HTERT RPE-1 (cell line): Measurements from ENCODE around the gene CTDP1.

Source experiments
- in situ Hi-C: fragments of 300-500 bp; cut with MboI; formaldehyde crosslinking; loops from 4 replicates; pipeline ENCODE4 v1.14.3; 2020; ENCODE audit warnings: low sequenced_read_pairs

The CTDP1 gene

DNA sequence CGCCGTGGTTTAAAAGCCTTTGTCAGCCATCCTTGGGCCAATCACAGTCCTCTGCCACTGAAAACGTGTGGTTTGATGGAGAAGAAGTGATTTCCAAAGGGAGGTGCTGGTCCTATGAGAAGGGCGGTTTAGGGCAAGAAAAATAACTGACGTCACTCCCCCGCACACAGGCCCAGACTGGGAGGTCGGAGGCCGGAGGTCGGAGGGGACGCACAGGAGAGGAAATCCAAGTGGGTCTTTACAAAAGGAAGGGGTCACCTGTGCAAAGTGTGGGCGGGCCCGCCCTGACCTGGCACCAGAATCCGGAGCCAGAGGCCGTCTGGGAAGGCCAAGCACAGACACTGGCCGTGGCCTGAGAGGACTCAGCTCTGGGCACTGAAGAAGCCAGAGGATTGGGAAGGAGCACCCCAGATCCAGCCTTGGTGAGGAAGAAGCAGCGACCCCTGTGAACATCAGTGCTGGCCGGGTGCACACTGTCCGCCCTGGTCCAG is 100.1 kb downstream of the CTDP1 start:
- in situ Hi-C loops, result no loop called here

DNA sequence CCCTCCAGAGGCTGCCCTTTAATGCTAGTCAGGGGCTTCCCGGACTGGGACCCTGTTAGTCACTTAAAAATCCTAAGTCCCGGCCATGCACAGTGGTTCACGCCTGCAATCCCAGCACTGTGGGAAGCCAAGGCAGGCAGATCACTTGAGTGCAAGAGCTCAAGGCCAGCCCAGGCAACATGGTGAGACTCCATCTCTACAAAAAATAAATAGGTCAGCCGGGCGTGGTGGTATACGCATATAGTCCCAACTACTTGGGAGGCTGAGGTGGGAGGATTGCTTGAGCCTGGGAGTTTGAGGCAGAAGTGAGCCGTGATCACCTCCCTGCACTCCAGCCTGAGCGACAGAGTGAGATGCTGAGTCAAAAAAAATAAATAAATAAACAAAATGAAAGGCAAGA is 100.9 kb downstream of the CTDP1 start:
- in situ Hi-C loops, result no loop called here

DNA sequence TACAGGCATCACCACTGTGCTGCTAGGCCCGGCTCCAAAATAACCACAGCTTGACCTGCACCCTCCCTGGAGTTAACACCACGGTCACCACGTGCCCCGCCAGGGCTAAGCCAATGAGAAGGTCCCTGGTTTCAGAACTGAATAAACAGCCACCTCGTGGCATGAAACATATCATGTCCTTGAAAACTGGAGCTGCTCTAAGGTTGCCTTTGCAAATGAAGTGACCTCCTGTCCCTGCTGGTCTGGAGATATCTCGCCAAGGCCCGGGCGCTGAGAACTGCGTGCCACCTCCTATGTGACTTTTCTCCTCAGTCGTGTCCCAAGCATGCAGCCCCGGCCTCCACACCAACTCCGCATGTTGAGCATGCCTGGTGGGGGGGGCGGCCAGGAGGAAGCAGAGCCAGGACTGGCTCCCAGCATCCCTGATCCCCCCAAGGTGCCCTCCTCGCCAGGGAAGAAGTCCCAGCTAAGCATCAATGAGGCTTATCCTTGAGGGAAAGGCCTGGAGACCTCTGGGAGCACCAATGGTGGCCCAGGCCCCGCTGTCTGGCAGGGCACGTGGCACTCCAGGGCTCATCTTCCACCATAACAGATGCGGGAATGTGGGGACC is 101.8 kb downstream of the CTDP1 start:
- in situ Hi-C loops, result no loop called here

DNA sequence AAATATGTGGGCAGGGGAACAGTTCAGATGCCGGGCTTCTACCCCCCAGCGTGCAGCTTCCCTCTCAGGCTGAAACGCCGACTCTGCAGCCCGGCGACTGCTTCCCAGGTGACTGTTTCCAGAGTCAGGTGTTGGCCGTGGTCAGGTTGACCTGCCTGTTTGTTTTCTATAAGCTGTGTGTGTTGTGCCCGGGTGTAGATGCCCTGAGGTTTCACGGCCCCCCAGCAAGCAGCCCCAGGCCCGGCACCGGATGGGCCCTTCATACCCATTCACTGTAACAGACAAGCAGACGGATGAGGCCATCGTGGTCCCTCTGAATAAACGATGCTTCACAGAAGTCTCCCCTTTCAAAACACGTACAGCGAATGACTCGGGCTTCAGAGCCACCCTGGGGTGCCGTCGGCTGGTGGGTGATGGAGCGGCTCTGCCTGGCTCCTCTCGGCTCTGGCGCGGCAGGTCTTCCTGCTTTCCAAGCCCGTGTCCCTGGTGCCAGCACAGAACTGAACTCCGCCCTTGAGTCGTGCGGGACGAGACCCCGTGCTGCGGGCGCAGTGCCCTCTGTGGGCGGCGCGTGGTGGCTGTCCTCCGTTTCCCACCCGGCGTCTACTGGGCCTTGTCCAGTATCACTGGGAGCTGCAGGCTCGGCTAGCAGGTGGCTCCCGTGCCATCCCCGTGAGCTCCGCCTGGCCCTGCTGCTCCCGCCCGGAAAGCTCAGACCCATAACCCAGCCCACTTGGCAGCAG is 103.1 kb downstream of the CTDP1 start:
- in situ Hi-C loops, result no loop called here

DNA sequence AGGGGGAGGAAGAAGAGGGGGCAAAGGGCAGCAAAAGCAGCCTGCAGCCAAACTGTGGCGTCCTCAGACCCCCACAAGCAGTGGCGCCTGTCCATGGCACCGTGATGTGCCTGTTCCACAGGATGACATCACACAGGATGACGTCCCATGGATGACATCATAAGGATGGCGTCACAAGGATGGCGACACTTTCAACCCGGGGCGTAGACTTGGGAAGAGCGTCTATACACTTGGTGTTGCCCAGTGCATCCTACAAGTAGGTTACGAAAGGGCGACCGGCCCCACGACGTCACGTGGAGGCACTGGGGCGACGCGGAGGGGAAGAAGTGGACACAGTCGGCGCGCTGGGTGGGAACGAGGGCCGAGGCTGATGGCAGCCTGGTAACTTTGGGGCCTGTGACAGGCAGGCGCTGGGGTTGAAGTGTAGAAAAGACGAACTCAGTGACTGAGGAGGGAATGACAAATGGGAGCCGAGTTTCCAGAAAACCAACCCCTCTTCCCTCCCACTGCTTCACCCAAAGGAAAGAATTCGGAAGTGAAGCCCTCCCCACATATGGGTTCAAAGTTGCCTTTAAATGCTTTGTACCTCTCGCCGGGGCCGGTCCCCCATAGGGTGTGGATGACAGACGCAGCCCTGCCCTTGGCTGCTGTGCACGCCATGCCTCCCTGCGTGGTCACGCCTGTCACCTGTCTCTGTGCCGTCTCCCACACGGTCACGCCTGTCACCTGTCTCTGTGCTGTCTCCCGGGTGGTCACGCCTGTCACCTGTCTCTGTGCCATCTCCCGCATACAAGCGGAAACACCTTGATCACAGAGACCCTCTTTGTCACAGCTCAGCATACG is 104.7 kb downstream of the CTDP1 start:
- in situ Hi-C loops, result no loop called here

DNA sequence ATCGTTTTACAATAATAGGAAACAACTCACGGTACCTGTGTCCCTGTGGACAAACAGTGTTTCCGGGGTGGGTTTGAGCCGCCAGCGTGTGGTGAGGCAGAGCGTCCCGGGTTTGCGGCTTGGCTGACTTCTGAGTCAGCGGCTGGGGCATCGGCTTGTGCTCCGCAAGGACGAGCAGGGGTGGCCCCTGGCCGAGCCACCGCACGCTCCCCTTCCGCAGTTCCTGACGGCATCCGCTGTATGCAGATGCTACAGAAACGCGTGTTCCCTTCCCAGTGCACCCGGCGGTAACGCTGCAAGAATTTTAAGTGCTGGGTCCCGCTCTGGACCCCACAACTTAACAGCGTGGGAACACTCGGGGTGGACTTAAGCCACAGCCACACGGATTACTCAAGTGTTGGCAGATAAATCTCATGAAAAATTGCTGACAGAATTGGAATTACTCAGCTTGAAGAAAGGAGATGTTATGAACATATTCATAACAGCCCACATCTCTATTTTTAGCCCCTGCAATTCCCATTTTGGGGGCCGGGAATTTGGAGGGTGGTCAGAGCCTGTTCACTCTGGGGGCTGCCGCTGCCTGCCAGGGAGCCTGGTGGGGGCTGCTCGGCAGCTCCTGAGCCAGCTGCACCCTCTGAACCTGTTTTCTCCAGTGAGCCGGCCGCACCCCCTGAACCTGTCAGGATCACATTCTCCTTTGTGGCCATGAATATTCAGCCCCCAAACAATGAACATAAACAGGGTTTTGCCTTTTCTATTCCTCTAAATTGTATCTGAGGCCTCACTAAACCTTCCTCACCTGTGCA is 105.6 kb downstream of the CTDP1 start:
- in situ Hi-C loops, result no loop called here

DNA sequence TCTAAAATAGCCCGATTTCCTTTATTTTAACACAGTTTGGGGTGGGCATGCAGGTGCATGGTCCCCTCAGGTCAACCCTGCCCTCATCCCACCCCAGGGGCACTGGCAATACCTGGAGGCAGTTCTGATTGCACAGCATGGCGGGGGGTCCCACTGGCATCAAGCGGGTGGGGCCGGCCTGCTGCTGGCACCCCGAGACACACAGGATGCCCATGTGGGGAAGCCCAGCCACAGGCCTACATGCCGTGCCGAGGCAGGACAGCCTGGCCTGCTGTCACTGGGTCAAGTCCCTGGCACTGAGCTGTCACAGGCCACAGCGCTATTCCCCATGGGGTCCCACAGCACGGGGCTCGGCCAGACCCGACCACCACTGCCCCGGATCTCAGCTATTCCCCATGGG is 106.2 kb downstream of the CTDP1 start:
- in situ Hi-C loops, result no loop called here

DNA sequence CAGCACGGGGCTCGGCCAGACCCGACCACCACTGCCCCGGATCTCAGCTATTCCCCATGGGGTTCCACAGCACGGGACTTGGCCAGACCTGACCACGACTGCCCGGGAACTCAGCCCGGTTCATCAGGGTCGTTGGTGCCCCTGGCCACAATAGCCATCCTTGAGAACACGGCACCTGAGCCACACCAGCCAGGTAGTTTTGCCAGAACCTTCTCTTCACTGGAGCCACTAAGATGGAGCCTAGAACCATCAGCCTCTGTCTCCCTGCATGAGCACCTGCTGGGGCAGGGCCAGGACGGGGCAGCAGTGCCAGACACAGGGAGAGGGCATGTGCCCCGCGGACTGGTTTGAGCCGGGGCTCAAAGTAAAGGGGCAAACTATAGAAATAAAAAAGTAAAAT is 106.7 kb downstream of the CTDP1 start:
- in situ Hi-C loops, result no loop called here

DNA sequence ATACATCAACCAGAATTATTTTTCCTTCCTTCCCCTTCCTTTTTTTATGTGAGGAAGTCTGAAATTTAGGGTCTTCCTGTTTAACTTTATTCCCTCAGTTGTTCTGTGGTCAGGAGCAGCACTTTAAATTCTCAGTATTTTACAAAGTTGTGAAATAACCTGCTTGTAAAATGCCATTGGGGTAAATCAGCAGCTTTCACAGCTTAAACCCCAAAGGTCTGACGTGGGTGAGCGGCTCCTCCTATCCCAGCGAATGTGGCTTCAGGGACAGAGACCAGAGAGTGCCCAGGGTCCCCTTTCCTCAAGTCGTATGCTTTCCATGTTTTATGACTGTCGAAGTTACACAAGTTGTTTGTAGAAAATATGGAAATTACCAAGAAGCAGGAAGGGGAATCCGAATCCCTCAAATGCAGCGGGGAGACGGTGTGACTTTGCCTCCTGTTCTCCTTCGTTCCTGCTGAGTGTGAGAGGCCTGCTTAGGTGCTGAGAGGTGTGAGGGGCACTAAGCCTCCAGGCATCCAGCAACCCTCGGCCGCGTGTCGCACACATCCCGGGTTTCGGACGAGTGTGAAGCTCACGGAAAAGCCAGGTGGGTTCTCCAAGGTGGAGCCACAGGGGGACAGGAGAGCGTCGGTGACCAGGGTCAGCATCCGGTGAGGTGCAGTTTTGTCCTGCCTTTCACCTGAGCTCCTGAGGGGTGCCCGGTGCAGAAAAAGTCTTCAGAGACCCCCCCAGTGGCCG is 107.4 kb downstream of the CTDP1 start:
- in situ Hi-C loops, result no loop called here

DNA sequence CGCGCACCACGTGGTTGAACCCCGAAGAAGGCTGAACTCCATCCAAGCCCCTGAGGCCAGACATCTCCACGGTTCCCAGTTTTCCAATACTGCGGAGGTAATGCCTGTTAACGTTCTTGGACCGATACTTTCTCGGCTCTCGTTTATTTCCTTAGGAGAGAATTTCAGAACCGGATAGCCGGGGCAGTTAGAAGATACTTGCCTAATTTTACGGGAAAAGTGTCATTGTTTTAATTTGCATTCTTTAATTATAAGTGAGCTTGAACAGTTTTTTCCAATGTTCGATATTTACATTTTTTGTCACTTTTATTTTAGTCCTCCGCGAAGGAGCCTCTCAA is 107.9 kb downstream of the CTDP1 start:
- in situ Hi-C loops, result no loop called here

DNA sequence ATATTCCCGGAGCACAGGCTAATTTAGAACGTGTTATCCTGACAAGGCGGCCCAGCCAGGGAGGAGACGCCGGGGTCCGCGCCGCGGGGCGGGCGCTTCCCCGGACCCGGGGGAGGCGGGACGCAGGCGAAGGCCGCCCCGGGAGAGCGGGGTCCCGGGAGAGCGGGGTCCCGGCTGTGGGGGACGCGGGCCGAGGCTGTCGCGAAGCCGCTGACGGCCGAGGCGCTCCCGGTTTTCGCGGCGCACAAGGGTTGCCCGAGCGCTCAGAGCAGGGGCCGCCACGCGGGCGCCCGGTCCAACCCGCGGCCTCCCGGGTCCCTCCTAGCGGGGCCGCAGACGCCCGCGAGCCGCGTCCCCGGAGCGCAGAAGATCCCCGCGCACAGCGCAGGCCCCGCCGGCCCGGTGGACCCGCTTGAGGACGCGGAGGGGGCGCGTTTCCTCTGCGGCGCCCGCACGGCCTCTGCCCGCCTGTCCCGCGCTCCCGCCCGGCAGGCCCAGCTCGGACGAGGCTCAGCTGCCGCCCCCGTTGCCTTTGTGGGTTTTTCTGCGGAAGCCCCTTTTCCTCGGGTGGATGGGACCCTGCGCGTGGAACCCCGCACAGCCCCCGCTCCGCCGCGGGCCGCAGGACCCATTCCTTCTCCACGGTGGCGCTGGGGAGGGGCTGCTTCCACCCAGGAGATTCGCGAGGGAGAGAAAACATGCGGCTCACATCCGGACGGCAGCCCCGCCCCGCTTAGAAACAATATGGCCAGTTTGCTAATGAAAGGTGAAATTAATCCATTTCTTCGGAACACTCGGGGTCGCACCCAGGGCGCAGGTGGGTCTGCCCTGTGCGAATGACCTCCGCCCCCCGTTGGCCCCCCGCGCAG is 108.5 kb downstream of the CTDP1 start:
- in situ Hi-C loops, result no loop called here

DNA sequence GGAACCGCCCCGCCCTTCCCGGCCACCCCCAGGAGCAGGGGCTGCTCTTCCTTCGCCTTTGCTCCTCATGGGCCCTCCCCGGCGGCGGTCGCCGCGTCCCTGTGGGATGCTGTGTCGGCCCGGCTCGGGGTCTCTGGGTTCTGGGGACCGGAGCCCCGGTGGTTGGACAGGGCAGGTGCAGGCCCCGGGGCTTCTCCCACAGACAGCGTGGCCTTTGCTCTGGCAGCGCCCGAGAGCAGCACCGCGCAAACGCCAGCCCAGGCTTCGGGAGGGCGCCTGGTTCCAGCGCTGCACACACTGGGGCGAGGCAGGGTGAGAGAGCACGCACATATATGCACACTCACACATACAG is 109.1 kb downstream of the CTDP1 start:
- in situ Hi-C loops, result no loop called here

DNA sequence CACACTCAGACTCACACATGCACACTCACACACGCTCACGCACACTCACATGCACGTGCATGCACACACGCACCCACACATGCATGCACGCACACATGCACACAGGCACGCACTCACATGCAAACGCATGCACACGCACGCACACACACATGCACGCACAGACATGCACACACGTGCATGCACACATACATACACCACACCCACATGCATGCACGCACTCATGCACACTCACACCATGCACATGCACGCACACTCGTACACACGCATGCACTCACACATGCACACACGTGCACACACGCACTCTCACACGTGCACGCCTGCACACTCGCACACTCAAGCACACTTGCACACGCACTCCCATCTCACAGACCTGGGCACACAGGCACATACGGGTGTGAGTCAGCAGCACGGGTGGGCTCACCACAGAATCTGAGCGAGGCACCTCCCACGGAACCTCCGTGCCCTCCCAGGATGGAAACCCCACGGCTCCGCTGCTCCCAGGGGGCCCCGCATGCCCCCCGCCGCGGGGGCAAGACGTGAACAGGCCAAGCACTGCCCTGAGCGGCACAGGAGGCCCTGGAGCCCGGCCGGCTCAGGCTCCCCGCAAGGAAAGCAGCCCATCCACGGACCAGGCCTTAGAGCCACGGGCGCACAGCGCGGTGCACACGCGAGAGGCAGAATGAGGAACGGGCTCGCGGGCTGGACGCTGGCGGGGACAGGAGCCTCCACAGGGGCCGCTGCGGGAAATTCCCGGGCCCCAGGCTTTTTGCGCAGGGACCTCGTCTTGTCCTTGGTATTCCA is 109.7 kb downstream of the CTDP1 start:
- in situ Hi-C loops, result no loop called here

DNA sequence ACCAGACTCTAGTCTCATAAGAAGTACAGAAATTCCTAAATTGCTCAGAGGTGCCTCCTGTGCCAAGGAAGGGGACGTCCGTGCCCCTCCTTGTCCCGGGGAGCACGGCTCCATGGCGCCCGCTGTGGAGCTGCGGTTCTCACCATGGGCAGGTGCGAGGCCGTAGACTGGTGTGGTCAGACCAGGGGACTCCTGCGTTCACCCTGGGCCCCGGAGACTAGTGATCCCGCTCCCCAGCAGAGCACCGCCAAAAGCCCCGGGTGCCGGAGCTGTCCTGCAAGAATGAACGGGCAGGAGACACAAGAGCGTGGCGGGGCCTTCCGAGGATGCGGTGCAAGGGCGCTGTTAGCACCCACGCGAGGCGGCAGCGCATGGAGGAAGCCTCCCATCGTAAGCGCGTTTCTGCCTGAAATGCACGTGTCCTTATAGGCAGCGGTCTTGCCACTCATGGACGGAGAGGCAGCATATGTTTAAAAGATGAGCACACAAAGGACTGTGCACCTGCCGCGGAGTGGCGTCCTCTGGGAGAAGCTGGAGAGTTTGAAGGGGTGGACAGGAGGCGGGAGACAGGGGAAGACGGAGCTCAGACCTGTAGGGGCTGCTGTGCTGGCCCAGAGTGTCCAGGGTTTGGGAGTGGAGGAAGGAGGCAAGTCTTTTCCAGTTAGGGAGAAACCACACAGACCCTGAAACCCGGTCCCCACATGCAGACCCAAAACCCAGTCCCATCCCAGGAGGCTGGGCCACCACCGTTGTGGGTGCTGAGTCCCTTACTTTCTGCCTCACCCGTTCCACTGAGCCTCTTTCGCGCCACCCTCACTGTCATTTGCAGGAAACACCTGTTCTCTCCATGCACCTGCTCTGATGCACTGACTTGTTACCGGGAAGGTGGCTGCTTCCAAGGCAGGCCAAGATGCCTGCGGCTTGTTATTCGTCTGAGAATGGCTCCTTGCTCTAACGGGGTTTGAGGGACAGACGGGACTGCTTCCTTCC is 110.6 kb downstream of the CTDP1 start:
- in situ Hi-C loops, result no loop called here

DNA sequence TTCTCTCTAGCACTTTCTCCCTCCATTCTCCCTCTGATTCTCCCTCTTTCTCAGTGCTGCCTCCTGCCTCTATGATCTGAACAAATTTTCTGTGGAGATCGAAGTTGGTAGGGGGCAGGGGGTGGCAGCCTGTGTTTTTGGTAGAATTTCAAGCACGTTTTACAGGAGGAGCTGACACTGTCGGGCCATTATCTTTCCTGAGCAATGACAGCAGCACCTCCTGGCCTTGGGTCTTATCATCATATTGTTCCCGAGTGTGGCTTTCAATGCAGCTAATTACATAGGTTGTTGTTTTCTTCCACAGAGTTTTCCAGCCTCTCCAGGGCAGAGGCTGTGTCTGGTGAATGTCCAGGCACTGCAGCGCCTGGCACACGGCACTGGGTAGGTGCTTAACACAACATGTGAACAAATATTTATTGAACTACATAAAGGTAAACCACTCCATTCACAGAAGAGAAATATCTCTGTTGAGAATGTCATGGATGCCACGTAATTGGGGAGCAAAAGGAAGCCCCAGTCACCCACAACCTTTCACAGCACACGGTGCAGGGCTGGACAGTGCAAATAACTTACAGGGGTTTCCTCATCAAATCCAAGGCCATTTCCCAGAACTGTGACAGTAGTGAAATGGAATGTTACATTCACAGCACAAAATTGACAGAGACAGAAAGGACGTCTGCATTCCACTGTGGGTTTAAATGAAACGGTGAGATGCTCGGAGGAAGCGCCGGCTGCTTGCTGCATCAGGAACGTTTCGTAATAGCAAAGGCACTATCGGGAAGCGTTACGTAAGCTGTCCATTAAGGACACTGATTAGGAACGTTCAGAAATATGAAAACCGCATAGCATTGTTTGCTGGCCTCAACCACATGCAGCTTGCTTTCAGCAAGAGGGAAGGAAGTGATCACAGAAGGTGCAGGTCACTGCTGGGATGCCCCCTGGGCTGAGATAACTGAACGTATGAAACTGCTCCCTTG is 111.7 kb downstream of the CTDP1 start:
- in situ Hi-C loops, result no loop called here
